Measurements from ENCODE around the gene OPN4.

GRCh38 chr10:86692664-86693063 lies 38.3 kb downstream of the OPN4 start:
- no peak for TF ChIP-seq CTCF (conservative IDR thresholded peaks at IDR 0.05; ENCODE audit: low read length)
- no peak for TF ChIP-seq EZH2phosphoT487 (IDR thresholded peaks at IDR 0.05; ENCODE audit: borderline replicate concordance, low read depth, low read length)

Data from OCI-LY7 (cell line).